Spleen (tissue), 11 donors: ENCODE data around the gene RSPO1. TPM values are rescaled to one million over a fixed set of nuclear protein-coding genes. Genes with fewer than 3 reads are reported as not detected.

Experiments used
- DNase-seq: peaks from one replicate; pipeline ENCODE4 v3.0.0-alpha.2; 2020
- H3K27ac ChIP-seq, 8 donors: fragments of 200-600 bp; sonication (generic) in 7 of 8; 1 replicate in 4 of 8; 2 replicates in 4 of 8; pipeline versions ENCODE4 v1.5.0 to v1.8.0; 2016 to 2021; ENCODE audit warnings: inconsistent platforms in 4 of 8, mild to moderate bottlenecking in 4 of 8, moderate library complexity in 1 of 8
- H3K27me3 ChIP-seq, 7 donors: fragments of 200-600 bp; sonication (generic) in 6 of 7; replicated peaks in 1 of 7; 1 replicate in 4 of 7; 2 replicates in 3 of 7; pipeline versions ENCODE4 v1.5.0 to v1.8.0; 2016 to 2021; ENCODE audit warnings: inconsistent platforms in 3 of 7, mild to moderate bottlenecking in 1 of 7
- H3K36me3 ChIP-seq, 6 donors: fragments of 200-600 bp; sonication (generic) in 5 of 6; 1 replicate in 4 of 6; 2 replicates in 2 of 6; pipeline versions ENCODE4 v1.5.0 to v1.8.0; 2016 to 2021; ENCODE audit warnings: inconsistent platforms in 2 of 6
- H3K4me1 ChIP-seq, 6 donors: fragments of 200-600 bp; sonication (generic) in 5 of 6; 1 replicate in 3 of 6; 2 replicates in 3 of 6; pipeline versions ENCODE4 v1.5.0 to v1.8.0; 2016 to 2021; ENCODE audit warnings: inconsistent platforms in 3 of 6
- H3K4me3 ChIP-seq, 8 donors: fragments of 200-600 bp; sonication (generic) in 7 of 8; 1 replicate in 4 of 8; 2 replicates in 4 of 8; pipeline versions ENCODE4 v1.5.0 to v1.8.0; 2016 to 2021; ENCODE audit warnings: inconsistent platforms in 4 of 8, mild to moderate bottlenecking in 4 of 8, moderate library complexity in 2 of 8
- H3K9me3 ChIP-seq, 8 donors: fragments of 200-600 bp; sonication (generic) in 7 of 8; 1 replicate in 4 of 8; 2 replicates in 4 of 8; pipeline versions ENCODE4 v1.5.0 to v1.8.0; 2016 to 2021; ENCODE audit warnings: inconsistent platforms in 4 of 8
- POLR2A ChIP-seq, 3 donors: fragments of 450-650 bp; IDR thresholded peaks; one replicate each; pipeline ENCODE4 v1.5.1; 2017; ENCODE audit warnings: antibody characterized with exemption in 3 of 3, mild to moderate bottlenecking in 1 of 3
- POLR2AphosphoS5 ChIP-seq, 3 donors: sonication (generic); formaldehyde crosslinking; IDR thresholded peaks; one replicate each; pipeline ENCODE4 v1.5.1; 2017; ENCODE audit warnings: antibody characterized with exemption in 3 of 3
- WGBS, 5 donors: extraction: QIAGEN DNeasy Blood & Tissue Kit in 3 of 5; methylation state at CpG; one replicate each; pipeline versions ENCODE4 v1.1.5 to v1.1.7; 2013 to 2018; 5-methylcytosine and 5-hydroxymethylcytosine counted together
- intact Hi-C: fragments of 100-400 bp; cut with DNase I; formaldehyde crosslinking; loops from one replicate; pipeline ENCODE4 v1.15.0; 2023; ENCODE audit warnings: low total_unique reads
- polyA plus RNA-seq, 3 donors: library from polyadenylated mRNA; stranded (reverse); fragments of 200-250 nt; gene quantifications; one replicate each; pipeline ENCODE4 v1.2.1, GENCODE V29; 2013
- total RNA-seq, 7 donors: library from RNA; depleted of rRNA in 3 of 7; stranded (reverse); fragments of >200 nt in 3 of 7; fragmentation: NEBNext Ultra II Directional in 4 of 7; extraction: Animal tissue kit (Norgen Biotek cat#: 25700) in 4 of 7; gene quantifications; one replicate each; pipeline versions ENCODE4 v1.1.0 to v1.2.1, GENCODE V29; 2016 to 2021
- TF ChIP-seq, protein P1 (sequence below), 11 experiments: fragments of 200-600 bp in 7 of 11; fragments of 450-650 bp in 4 of 11; sonication (generic) in 4 of 11; IDR thresholded peaks in 8 of 11; conservative IDR thresholded peaks in 3 of 11; 1 replicate in 7 of 11; 2 replicates in 4 of 11; pipeline versions ENCODE4 v1.4.0 to v1.8.0; 2016 to 2021; ENCODE audit warnings: antibody characterized with exemption in 11 of 11, inconsistent platforms in 4 of 11, mild to moderate bottlenecking in 1 of 11
- donor health status: healthy with polysubstance abuse.
- donor health status: DM: no; HTN: no; CAD: no; lungs with moderate emphysema.
- donor health status: DM: no; HTN: no; CAD: no.
- donor health status: Bipolar disorder and iron deficiency.
- donor health status: healthy.
- donor health status: DM: no; HTN: no; CAD: no.
- donor health status: DM: yes; HTN: yes; CAD: no.

The RSPO1 gene
- total and polyA plus RNA-seq, 10 donors = 0.20 to 1.0 (median 0.48) TPM; not detected in 1

DNA sequence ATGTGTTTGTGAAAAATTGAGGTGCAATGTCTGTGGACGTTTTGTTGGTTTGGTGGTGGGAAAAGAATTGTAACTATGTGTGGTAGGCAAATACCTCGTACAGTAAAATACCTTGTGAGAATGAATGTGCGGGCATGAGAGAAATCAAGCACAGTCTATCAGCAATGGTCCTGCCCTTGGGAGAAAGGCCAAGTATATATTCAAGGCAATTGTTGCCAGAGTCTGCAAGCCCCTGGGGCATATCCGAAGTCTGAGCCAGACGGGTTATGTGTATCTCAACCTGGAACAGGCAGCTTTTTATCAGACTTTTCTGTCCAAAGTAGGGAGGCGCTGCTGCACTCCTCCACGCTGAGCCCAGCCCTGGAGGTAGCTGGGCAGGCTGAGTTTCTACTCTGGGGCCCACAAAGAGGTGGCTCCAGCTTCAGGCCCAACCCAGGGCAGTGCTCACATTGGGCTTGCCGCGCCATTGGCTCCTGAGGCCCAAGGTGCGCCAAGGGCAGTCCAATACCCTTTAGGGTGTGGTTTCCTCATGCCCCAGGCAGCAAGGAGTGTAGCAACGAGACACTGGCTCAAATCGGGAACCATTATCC lies 29.5 kb downstream of the RSPO1 start:
- Histone ChIP-seq H3K27ac (no peak overlapping the region), H3K4me1 (peaks cover 0 to 17% (median 3%) of the 10 kb centered on the region in 6 donors), H3K27me3 (peaks cover 0 to 5% (median 0%) of the 10 kb centered on the region in 7 donors), H3K9me3 (no peaks in the 10 kb centered on the region), H3K36me3 (no peaks in the 10 kb centered on the region), H3K4me3 (no peak overlapping the region)
- TF ChIP-seq, protein P1, sequence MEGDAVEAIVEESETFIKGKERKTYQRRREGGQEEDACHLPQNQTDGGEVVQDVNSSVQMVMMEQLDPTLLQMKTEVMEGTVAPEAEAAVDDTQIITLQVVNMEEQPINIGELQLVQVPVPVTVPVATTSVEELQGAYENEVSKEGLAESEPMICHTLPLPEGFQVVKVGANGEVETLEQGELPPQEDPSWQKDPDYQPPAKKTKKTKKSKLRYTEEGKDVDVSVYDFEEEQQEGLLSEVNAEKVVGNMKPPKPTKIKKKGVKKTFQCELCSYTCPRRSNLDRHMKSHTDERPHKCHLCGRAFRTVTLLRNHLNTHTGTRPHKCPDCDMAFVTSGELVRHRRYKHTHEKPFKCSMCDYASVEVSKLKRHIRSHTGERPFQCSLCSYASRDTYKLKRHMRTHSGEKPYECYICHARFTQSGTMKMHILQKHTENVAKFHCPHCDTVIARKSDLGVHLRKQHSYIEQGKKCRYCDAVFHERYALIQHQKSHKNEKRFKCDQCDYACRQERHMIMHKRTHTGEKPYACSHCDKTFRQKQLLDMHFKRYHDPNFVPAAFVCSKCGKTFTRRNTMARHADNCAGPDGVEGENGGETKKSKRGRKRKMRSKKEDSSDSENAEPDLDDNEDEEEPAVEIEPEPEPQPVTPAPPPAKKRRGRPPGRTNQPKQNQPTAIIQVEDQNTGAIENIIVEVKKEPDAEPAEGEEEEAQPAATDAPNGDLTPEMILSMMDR (IDR thresholded peaks at IDR 0.05 in 8 of 11, conservative IDR thresholded peaks at IDR 0.05 in 3 of 11) = no peak
- TF ChIP-seq POLR2AphosphoS5 (IDR thresholded peaks at IDR 0.05) = no peak
- TF ChIP-seq POLR2A (IDR thresholded peaks at IDR 0.05) = no peak
- no peak for DNase-seq
- intact Hi-C loops = loop anchor here (2.0 kb wide), 1 partner anchor 78 kb away; no protein-coding TSS in a partner anchor
- WGBS, 5 donors = 75 to 88% (median 82%) methylated on average over 10 to 12 of the region's 12 CpGs

DNA sequence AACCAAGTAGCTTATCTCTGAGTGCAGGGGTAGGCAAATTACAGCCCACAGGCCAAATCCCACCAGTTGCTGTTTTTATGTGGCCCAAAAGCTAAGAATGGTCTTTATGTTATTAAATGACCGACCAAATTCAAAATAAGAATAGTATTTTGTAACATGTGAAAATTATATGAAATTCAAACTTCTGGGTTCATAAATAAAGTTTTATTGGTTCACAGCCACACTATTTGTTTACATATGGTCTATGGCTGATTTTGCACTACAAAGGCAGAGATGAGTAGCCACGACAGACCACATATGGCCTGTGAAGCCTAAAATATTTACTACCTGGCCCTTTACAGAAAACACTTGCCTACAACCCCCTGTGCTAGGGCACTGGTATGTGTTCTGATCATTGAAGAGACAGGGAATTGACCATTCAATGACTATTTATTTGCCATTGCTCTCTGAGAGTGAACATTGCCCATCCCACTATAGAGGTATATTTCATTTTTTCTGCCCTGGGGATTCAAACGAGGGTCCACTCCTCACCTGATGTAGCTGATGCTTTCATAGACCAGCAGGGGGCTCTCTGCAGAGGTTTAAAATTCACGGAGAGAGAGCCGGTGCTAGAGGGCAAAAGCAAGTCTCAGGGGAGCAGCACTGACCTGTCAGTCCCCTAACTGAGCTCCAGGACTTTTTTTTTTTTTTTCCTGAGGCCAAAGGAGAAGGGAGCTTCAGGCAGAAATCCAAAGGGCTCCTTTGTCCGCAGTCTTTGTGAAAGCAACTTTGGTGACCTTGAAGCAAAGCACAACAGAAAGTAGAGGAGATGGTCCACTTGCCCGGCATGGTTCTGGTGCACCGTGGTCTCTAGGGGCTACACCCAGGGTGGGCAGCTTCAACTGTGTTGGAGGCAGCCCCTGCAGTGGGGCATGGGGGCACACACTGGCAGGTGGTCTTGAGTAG lies 31.7 kb downstream of the RSPO1 start:
- 36 to 43% (median 39%) methylated on average over 8 of the region's 8 CpGs for WGBS, 5 donors
- Histone ChIP-seq H3K4me1 (peaks cover 0 to 17% (median 3%) of the 10 kb centered on the region in 6 donors), H3K9me3 (no peaks in the 10 kb centered on the region), H3K36me3 (no peaks in the 10 kb centered on the region), H3K27me3 (peaks cover 0 to 5% (median 0%) of the 10 kb centered on the region in 7 donors), H3K4me3 (peak overlapping the region in 1 of 8 donors; percentile 13), H3K27ac (no peak overlapping the region)
- intact Hi-C loops = no loop called here
- TF ChIP-seq, protein P1 (IDR thresholded peaks at IDR 0.05 in 8 of 11, conservative IDR thresholded peaks at IDR 0.05 in 3 of 11) = peak; percentile 28 to 77 (median 53)
- no peak for TF ChIP-seq POLR2A (IDR thresholded peaks at IDR 0.05)
- no peak for DNase-seq

DNA sequence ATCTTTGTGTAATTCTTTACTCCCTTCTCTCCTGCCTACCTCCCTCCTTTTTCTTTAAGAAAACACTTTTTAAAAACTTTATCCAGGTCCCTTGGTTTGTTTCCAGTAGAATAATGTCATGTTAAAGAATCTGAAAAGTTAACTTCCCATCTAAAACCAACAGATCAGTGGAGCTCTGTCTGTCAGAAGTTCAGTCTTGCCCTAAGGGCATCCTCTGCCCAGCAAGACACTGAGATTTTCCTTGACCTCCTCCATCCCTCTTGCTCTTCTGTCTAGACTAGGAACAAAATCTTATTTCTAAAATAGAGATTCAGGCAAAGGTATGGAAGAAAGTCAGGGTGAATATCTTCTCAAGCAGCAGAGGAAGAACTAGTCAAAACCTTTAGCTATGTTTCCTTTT lies 33.3 kb downstream of the RSPO1 start:
- Histone ChIP-seq H3K4me1 (peaks cover 0 to 13% (median 4%) of the 10 kb centered on the region in 6 donors), H3K9me3 (no peaks in the 10 kb centered on the region), H3K36me3 (no peaks in the 10 kb centered on the region), H3K27ac (no peak overlapping the region), H3K4me3 (no peak overlapping the region), H3K27me3 (peaks cover 0 to 5% (median 0%) of the 10 kb centered on the region in 7 donors)
- no peak for DNase-seq
- intact Hi-C loops = no loop called here
- TF ChIP-seq POLR2AphosphoS5 (IDR thresholded peaks at IDR 0.05) = no peak
- no peak for TF ChIP-seq POLR2A (IDR thresholded peaks at IDR 0.05)
- TF ChIP-seq, protein P1 (IDR thresholded peaks at IDR 0.05 in 8 of 11, conservative IDR thresholded peaks at IDR 0.05 in 3 of 11) = no peak

DNA sequence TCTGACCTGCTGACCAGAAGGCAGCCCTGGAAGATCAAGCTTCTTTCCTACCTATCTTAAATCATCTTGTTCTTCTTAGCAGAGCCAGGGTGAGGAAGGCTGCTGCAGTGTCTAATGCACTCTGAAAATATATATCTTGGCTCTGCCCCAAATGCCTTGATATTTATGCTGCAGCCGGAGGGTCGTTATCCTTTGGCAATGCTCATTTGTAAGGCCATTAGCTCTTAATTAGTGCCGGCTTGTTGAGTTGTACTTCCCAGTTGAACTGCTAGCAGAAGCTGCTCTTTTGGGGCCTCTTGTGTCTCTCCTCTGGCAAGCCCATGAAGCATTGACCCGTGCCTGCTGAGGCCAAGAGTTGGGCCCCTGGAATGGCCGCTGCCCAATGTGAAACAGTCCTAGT lies 34.8 kb downstream of the RSPO1 start:
- Histone ChIP-seq H3K9me3 (no peaks in the 10 kb centered on the region), H3K27ac (no peak overlapping the region), H3K27me3 (peaks cover 0 to 5% (median 0%) of the 10 kb centered on the region in 7 donors), H3K4me3 (no peak overlapping the region), H3K4me1 (peaks cover 2 to 19% (median 13%) of the 10 kb centered on the region in 6 donors), H3K36me3 (no peaks in the 10 kb centered on the region)
- WGBS, 5 donors = 72 to 90% (median 86%) methylated on average over 5 of the region's 5 CpGs
- no peak for DNase-seq
- intact Hi-C loops = loop anchor here (5.0 kb wide), 1 partner anchor 48 kb away; the partner anchor contains the start of gene SNIP1
- TF ChIP-seq POLR2A (IDR thresholded peaks at IDR 0.05) = no peak
- TF ChIP-seq POLR2AphosphoS5 (IDR thresholded peaks at IDR 0.05) = no peak
- TF ChIP-seq, protein P1 (IDR thresholded peaks at IDR 0.05 in 8 of 11, conservative IDR thresholded peaks at IDR 0.05 in 3 of 11) = no peak
